GM19397 (cell line): Measurements from ENCODE around the gene CHST9.

Experiments used
- ATAC-seq: cut with Tn5 transposase; IDR thresholded peaks from one replicate; pipeline ENCODE4 v1.9.1; 2021; ENCODE audit warnings: mild to moderate bottlenecking, moderate library complexity; ENCODE audit not compliant: unreplicated experiment

The CHST9 gene

GRCh38 chr18:26875040-26875654 lies 310.0 kb downstream of the CHST9 start:
- ATAC-seq = no peak

DNA sequence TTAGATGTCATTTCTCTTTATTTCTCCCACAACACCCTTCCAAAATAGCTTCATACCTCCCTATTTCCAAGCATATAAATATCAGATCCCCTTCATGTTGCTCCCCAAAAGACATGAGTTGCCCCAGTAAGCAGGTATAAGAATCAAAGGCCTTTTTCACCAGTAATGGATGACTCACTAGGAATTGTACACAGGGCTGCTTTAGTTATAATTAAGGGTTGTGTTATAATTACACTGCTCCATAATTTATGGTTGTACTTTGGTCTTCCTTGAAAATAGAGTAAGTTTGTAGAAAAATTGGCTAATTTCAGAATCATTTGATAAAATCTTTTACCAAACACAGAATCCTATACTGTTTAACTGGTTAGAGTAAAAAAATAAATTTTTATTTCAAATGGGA lies 310.8 kb downstream of the CHST9 start:
- ATAC-seq = no peak

DNA sequence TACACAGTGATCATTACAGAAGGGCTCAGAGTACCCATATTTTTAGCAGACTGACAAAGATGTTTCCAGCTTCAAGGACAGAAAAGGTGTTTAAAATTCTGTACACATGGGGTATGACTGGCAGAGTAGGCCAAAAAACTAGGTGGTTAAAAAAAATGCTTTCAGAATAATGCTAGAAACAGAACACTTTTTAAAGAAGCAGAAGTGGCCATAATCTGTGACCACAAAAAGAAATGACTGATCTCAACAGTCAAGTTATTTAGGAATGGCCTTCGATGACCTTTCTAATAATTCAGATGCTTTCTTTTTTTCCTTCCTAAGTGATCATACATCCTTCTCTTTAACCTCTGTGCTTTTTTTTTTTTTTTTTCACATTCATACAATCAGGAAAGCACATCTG lies 315.5 kb downstream of the CHST9 start:
- no peak for ATAC-seq

DNA sequence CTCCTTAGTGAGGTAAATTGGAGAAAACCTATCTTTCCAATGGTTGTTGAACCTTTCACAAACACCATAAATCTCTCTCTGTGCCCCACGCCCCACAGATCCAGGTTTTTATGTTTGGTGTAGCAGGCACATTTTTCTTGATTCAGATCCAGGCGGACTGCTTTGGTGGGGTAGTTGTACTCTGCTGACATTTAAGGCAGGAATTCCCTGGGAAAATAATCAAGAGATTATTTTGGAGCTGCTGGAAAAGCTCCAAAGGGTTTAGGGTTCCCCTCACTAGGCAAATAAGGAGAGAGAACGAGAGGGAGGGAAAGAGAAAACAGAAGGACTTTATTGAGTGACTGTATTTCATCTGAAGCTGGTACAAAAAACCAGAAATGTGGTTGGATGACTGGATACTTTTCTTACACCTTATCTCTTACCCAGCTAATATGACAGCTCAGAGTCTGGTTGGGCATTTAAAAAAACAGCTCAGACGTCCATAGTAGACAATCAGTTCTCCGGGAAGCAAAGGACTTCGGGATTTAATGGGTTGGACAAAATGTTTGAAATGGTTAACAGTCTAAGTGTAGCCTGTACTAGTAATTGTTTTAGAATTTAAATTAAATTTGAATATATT lies 316.0 kb downstream of the CHST9 start:
- ATAC-seq = no peak

GRCh38 chr18:26867471-26867870 lies 317.6 kb downstream of the CHST9 start:
- no peak for ATAC-seq

DNA sequence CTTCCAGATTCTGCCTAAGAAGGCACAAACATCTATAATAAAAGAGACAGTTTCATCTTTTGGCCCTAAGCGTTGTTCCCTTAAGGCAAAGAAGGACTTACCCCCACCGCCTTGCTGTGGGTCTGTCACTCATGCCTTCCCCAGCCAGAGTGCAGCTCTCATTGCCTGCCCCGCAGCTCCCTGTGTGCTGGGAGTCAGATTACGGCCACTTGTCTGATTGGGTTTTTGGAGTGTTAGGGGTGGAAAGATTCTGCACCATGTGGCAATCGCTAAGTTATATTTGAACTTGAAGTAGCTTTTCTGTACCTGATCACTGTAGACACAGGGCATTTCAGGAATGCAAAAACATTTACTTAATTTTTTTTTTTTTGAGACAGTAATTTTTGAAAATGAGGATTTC lies 319.6 kb downstream of the CHST9 start, which contains the start of gene AQP4:
Gene AQP4, minus strand, starts transcription at position 151 of the 400 bp plus-strand sequence. Its CDS starts 18 bp downstream, at position 133.
- ATAC-seq = no peak

- no peak for ATAC-seq
These were observed 320.4 kb downstream of the CHST9 start for GRCh38 chr18:26864658-26865057.

DNA sequence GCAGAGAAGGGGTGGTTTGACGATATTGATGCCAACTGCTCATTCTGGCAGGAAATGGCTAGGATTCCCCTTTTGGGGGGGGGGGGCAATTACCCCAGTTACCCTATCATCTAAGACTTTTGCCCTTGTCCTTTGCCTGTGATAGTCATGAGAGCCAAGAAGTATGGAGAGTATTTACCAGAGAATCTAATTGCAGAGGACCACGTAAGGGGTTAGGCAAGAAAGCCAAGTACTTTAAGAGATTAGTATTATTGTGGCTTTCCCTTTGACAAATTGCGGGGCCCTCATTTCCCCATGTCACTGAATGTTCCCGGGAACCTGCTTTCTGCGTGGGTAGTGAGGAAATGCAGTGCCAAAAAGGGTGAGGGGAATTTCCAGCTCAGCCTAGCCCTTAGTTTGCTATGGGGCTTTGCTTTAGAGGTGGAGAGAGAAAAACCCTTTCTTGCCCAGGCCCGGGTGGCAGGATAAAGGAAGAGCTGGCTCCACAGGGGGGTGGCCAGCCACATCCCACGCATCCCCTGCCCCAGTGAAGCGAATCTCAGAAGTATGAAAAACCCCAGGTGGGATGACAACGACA lies 321.1 kb downstream of the CHST9 start:
- no peak for ATAC-seq

DNA sequence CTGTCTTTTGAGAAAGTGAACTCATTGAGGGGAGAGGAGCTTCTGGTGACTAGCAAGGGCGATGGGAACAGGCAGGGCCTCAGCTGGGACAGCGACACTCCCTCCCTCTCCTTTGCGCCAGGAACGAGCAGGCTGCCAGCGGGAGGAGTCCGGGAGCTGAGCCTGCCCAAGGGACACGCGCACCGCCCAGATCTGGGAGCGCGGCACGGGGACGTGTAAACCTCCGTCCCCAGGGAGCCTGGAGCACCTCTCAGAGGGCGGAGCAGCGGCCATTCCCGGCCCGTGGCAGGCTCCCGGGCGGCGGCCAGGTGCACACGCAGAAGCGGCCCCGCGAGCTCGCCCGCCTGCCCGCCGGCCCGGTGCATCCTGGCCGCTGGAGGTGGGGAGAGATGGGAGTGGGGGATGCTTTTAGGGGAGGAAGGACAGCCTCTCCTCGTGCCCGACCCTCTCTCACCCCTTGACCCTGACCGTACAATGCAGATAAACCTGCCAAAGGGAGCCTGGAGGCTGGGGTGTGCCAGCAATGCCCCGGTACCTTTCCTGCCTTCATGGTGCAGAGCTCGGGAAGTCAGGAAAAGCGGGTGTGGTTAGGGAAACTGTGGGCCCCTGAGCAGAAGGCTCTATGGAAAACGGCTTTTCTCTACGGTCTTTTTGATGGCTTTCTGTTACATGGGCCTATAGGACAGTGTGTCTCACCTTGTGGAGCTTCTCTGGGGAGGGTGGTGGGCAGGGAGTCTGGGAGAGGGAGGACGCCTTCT lies 321.8 kb downstream of the CHST9 start:
- no peak for ATAC-seq

GRCh38 chr18:26862084-26862483 lies 323.0 kb downstream of the CHST9 start:
- no peak for ATAC-seq
